Heart right ventricle (tissue), 16 donors: ENCODE measurements around the gene QTRT2. TPM values are rescaled to one million over a fixed set of nuclear protein-coding genes. Genes with fewer than 3 reads are reported as not detected.

ENCODE experiments used
- ATAC-seq, 8 donors: fragments of 200-7000 bp; cut with Tn5 transposase; one replicate each; pipeline ENCODE4 v1.9.1; 2020; ENCODE audit warnings: mild to moderate bottlenecking in 8 of 8, moderate library complexity in 8 of 8, moderate number of reproducible peaks in 1 of 8
- DNase-seq, 2 donors: peaks; one replicate each; pipeline ENCODE4 v3.0.0-alpha.2; 2020
- H3K27ac ChIP-seq, 10 donors: fragments of 200-600 bp; sonication (generic) in 2 of 10; one replicate each; pipeline versions ENCODE4 v1.5.0 to v1.8.0; 2020 to 2022; ENCODE audit warnings: mild to moderate bottlenecking in 3 of 10
- H3K27me3 ChIP-seq, 7 donors: fragments of 200-600 bp; one replicate each; pipeline ENCODE4 v1.8.0; 2021 to 2022; ENCODE audit warnings: mild to moderate bottlenecking in 2 of 7
- H3K36me3 ChIP-seq, 9 donors: fragments of 200-600 bp; sonication (generic) in 1 of 9; one replicate each; pipeline versions ENCODE4 v1.5.0 to v1.8.0; 2020 to 2022; ENCODE audit warnings: mild to moderate bottlenecking in 2 of 9
- H3K4me1 ChIP-seq, 9 donors: fragments of 200-600 bp; sonication (generic) in 1 of 9; one replicate each; pipeline versions ENCODE4 v1.5.0 to v1.8.0; 2020 to 2022; ENCODE audit warnings: mild to moderate bottlenecking in 4 of 9
- H3K4me3 ChIP-seq, 10 donors: fragments of 200-600 bp; sonication (generic) in 2 of 10; one replicate each; pipeline versions ENCODE4 v1.5.0 to v1.8.0; 2020 to 2022; ENCODE audit warnings: mild to moderate bottlenecking in 7 of 10, moderate library complexity in 2 of 10
- H3K9me3 ChIP-seq, 11 donors: fragments of 200-600 bp in 10 of 11; sonication (generic) in 2 of 11; one replicate each; pipeline versions ENCODE4 v1.5.0 to v1.8.0; 2013 to 2022; ENCODE audit warnings: mild to moderate bottlenecking in 2 of 11, control low read depth in 1 of 11, moderate library complexity in 1 of 11
- CTCF ChIP-seq, 9 donors: fragments of 200-600 bp; sonication (generic) in 2 of 9; IDR thresholded peaks; one replicate each; pipeline versions ENCODE4 v1.5.0 to v1.8.0; 2021 to 2022; ENCODE audit warnings: antibody characterized with exemption in 9 of 9, mild to moderate bottlenecking in 5 of 9, moderate library complexity in 1 of 9
- WGBS, 2 donors: extraction: QIAGEN DNeasy Blood & Tissue Kit; methylation state at CpG; one replicate each; pipeline ENCODE4 v1.1.7; 2013; ENCODE audit warnings: inconsistent platforms in 1 of 2; 5-methylcytosine and 5-hydroxymethylcytosine counted together
- intact Hi-C, 10 donors: fragments of 100-400 bp; cut with DNase I; formaldehyde crosslinking; loops; one replicate each; pipeline versions ENCODE4 v1.11.1 to v1.14.2; 2022
- polyA plus RNA-seq, 2 donors: library from polyadenylated mRNA; stranded (reverse); fragments of 200-250 nt; gene quantifications; one replicate each; pipeline ENCODE4 v1.2.3, GENCODE V29; 2013
- total RNA-seq, 10 donors: library from RNA; stranded (reverse); fragmentation: NEBNext Ultra II Directional in 3 of 10; extraction: Animal tissue kit (Norgen Biotek cat#: 25700) in 3 of 10; gene quantifications; one replicate each; pipeline versions ENCODE4 v1.2.1 to v1.2.4, GENCODE V29; 2021 to 2023
- donor health status: Arrhythmogenic right ventricular cardiomyopathy.
- donor health status: ischemic (EF 13 %, LVEDD 7.1; RV severe dilation, severe dysfunction).
- donor health status: healthy with polysubstance abuse.
- donor health status: DM: no; HTN: yes; CAD: no.
- donor health status: DM: no; HTN: no; CAD: no.
- donor health status: ischemic (EF 25% LVEDD 6.9; RV normal size, moderate dysfunction).
- donor health status: ischemic (EF 25% LVEDD 5.7; RV mildly dilated, moderate dysfunction).
- donor health status: healthy.
- donor health status: DM: yes; HTN: yes; CAD: no.
- donor health status: Ischemic cardiomyopathy.
- donor health status: ischemic (EF 35%, LVEDD 5.7; RV mildly dilated, moderate dysfunction).
- donor health status: nonischemic (EF 11% LVEDD 7.7; RV severe dilation, severe dysfunction).
- donor health status: DM: yes; HTN: yes; CAD: no.
- donor health status: PGD.
- donor health status: ischemic (EF 29% LVEDD 5.4; RV normal size, mild dysfunction).
- donor health status: nonischemic (EF 23%, LVEDD 6.1; RV moderate dilation, normal function).

QTRT2 gene
- total and polyA plus RNA-seq, 12 donors = 3.4 to 9.7 (median 4.9) TPM

GRCh38 chr3:114089675-114090074 is 33.1 kb downstream of the QTRT2 start:
- Histone ChIP-seq H3K27ac (no peak overlapping the region), H3K4me1 (peaks cover 0 to 23% (median 12%) of the 10 kb centered on the region in 9 donors), H3K9me3 (no peaks in the 10 kb centered on the region), H3K36me3 (peaks cover 0 to 40% (median 29%) of the 10 kb centered on the region in 9 donors), H3K4me3 (no peak overlapping the region), H3K27me3 (no peaks in the 10 kb centered on the region)
- DNase-seq (no peak), ATAC-seq (no peak)
- TF ChIP-seq CTCF (IDR thresholded peaks at IDR 0.05) = no peak
- intact Hi-C loops = no loop called here

- H3K27ac ChIP-seq = peak overlapping the region in 8 of 10 donors; percentile 11 to 56 (median 44)
- peak overlapping the region in 5 of 10 donors; percentile 10 to 28 (median 14) for H3K4me3 ChIP-seq
- H3K36me3 ChIP-seq = peaks cover 0 to 13% (median 4%) of the 10 kb centered on the region in 9 donors
- H3K9me3 ChIP-seq = no peaks in the 10 kb centered on the region
- no peaks in the 10 kb centered on the region for H3K27me3 ChIP-seq
- DNase-seq (peak in 1 of 2 donors; percentile 14), ATAC-seq (peak; percentile 22 to 85 (median 68))
- intact Hi-C loops = no loop called here
- TF ChIP-seq CTCF (IDR thresholded peaks at IDR 0.05) = no peak
- peaks cover 0 to 23% (median 12%) of the 10 kb centered on the region in 9 donors for H3K4me1 ChIP-seq
- 40 to 42% methylated on average over 13 of the region's 13 CpGs for WGBS, 2 donors
These were observed 35.8 kb downstream of the QTRT2 start for GRCh38 chr3:114092151-114093015.

- peaks cover 0 to 7% (median 0%) of the 10 kb centered on the region in 9 donors for H3K36me3 ChIP-seq
- H3K27ac ChIP-seq = peak overlapping the region in 6 of 10 donors; percentile 36 to 56 (median 46)
- peaks cover 0 to 23% (median 12%) of the 10 kb centered on the region in 9 donors for H3K4me1 ChIP-seq
- intact Hi-C loops = no loop called here
- no peaks in the 10 kb centered on the region for H3K27me3 ChIP-seq
- DNase-seq (no peak), ATAC-seq (no peak)
- H3K9me3 ChIP-seq = no peaks in the 10 kb centered on the region
- no peak for TF ChIP-seq CTCF (IDR thresholded peaks at IDR 0.05)
- peak overlapping the region in 4 of 10 donors; percentile 10 to 28 (median 14) for H3K4me3 ChIP-seq
- 41 to 44% methylated on average over 3 of the region's 3 CpGs for WGBS, 2 donors
These were observed 36.5 kb downstream of the QTRT2 start for GRCh38 chr3:114093016-114093380.

GRCh38 chr3:114093596-114093995 is 37.1 kb downstream of the QTRT2 start:
- ATAC-seq = peak in 3 of 8 donors; percentile 22 to 54 (median 25)
- intact Hi-C loops = no loop called here
- 59 to 60% methylated on average over 2 of the region's 2 CpGs for WGBS, 2 donors
- DNase-seq = peak in 1 of 2 donors; percentile 29
- H3K36me3 ChIP-seq = peaks cover 0 to 4% (median 0%) of the 10 kb centered on the region in 9 donors
- TF ChIP-seq CTCF (IDR thresholded peaks at IDR 0.05) = no peak
- H3K4me3 ChIP-seq = no peak overlapping the region
- H3K9me3 ChIP-seq = no peaks in the 10 kb centered on the region
- peaks cover 0 to 23% (median 12%) of the 10 kb centered on the region in 9 donors for H3K4me1 ChIP-seq
- no peak overlapping the region for H3K27ac ChIP-seq
- no peaks in the 10 kb centered on the region for H3K27me3 ChIP-seq
